Choroid plexus epithelial cell (primary cell): ENCODE data around the gene DAGLB.
A peak's percentile ranks its signal among the peaks of the same experiment; 100 is the strongest.
"Not testable (repeated sequence)": the region's sequence is repeated elsewhere in the genome, so short reads cannot be mapped to it uniquely, and the experiment has no call there.

ENCODE experiments used
- DNase-seq: peaks from one replicate; pipeline ENCODE4 v3.0.0-alpha.2; 2010; ENCODE audit warnings: low read depth
- H3K4me3 ChIP-seq: 2 replicates; pipeline ENCODE4 v1.5.1; 2011; ENCODE audit warnings: low read depth, mild to moderate bottlenecking, control low read depth, low read length, moderate library complexity
- TF ChIP-seq, protein P1 (sequence below): conservative IDR thresholded peaks from 2 replicates; pipeline ENCODE4 v1.5.1; 2011; ENCODE audit warnings: low read depth, mild to moderate bottlenecking, control low read depth, inconsistent platforms, low read length, moderate library complexity

DAGLB gene

DNA sequence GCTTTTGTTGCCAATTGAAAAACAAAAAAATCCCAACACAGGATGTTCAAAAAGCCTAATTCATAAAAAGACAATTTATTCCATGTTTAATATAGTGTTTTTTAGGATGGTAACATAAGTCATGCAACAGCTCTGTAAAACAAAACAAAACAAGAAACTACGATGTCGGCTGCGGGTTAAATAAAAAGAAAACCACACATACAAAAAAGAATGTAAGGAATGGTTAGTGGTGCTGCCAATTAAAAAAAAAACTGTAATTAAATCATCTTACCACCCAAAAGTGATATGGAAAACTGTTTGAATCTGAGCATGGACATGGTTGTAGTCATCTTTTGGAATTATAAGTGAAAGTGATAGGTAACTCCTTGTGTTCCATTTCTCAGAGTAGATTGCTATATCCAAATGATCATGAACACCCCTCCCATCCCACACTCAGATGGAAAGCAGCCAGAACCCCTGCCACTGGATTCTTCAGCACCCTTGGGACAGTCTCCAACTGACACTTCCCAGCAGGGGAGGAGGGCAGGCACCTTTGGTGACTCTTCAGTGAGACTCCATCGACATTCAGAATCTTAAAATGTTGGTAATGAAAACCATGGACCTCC, 14.3 kb upstream of the DAGLB start:
- TF ChIP-seq, protein P1, sequence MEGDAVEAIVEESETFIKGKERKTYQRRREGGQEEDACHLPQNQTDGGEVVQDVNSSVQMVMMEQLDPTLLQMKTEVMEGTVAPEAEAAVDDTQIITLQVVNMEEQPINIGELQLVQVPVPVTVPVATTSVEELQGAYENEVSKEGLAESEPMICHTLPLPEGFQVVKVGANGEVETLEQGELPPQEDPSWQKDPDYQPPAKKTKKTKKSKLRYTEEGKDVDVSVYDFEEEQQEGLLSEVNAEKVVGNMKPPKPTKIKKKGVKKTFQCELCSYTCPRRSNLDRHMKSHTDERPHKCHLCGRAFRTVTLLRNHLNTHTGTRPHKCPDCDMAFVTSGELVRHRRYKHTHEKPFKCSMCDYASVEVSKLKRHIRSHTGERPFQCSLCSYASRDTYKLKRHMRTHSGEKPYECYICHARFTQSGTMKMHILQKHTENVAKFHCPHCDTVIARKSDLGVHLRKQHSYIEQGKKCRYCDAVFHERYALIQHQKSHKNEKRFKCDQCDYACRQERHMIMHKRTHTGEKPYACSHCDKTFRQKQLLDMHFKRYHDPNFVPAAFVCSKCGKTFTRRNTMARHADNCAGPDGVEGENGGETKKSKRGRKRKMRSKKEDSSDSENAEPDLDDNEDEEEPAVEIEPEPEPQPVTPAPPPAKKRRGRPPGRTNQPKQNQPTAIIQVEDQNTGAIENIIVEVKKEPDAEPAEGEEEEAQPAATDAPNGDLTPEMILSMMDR = no peak
- no peak for DNase-seq
- H3K4me3 ChIP-seq = no peak overlapping the region

- H3K4me3 ChIP-seq = no peak overlapping the region
Observed at GRCh38 chr7:6460990-6461584, 13.3 kb upstream of the DAGLB start.

GRCh38 chr7:6460303-6460702, 12.5 kb upstream of the DAGLB start:
- TF ChIP-seq, protein P1 = no peak
- DNase-seq = no peak
- no peak overlapping the region for H3K4me3 ChIP-seq

More at GRCh38 chr7:6460990-6461584, 13.3 kb upstream of the DAGLB start:
- no peak for DNase-seq
- TF ChIP-seq, protein P1 = no peak

GRCh38 chr7:6458676-6459075, 10.9 kb upstream of the DAGLB start:
- H3K4me3 ChIP-seq = not testable (repeated sequence)

DNA sequence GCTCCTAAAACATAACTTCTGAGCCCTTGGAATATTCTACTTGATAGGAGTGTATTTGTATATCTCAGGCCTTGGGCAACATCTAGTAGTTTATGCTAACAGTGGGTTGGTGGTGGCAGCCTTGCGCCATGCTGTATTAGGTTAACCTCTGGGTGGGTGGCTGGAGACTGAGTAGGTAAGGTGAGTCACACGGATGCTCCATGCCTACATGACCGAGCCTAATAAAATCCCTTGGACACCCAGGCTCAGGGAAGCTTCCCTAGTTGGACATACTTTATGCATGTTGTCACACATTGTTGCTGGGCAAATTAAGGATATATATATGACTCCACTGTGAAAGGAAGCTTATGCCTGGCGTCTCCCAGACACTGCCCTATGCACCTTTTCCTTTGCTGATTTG, 6.0 kb upstream of the DAGLB start:
- TF ChIP-seq, protein P1 = no peak
- no peak overlapping the region for H3K4me3 ChIP-seq
- DNase-seq = peak; percentile 71

More at GRCh38 chr7:6458676-6459075, 10.9 kb upstream of the DAGLB start:
- DNase-seq = not testable (repeated sequence)

- DNase-seq = no peak
Observed at GRCh38 chr7:6451224-6451705, 3.5 kb upstream of the DAGLB start.

DNA sequence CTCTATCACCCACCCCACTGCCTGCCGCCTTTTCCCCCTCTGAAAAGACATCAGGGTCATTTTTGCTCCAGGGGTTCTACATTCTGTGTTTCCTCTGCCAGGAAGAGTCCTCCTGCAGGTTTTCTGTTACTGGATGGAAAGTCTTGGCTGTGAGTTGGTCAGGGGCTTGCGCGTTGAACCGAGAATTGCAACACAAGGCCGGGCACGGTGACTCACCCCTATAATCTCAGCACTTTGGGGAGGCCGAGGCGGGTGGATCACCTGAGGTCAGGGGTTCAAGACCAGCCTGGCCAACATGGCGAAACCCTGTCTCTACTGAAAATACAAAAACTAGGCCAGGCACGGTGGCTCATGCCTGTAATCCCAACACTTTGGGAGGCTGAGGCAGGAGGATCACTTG, 2.8 kb upstream of the DAGLB start:
- not testable (repeated sequence) for H3K4me3 ChIP-seq
- DNase-seq = peak; percentile 26

More at GRCh38 chr7:6451224-6451705, 3.5 kb upstream of the DAGLB start:
- TF ChIP-seq, protein P1 = no peak
- no peak overlapping the region for H3K4me3 ChIP-seq

- DNase-seq = peak; percentile 62
- not testable (repeated sequence) for H3K4me3 ChIP-seq
Observed at GRCh38 chr7:6449884-6450283, 2.1 kb upstream of the DAGLB start.
